MCF 10A (cell line): ENCODE data around the gene TMCO4. TPM values are rescaled to one million over a fixed set of nuclear protein-coding genes. Genes with fewer than 3 reads are reported as not detected.

ENCODE experiments used
- BruUV-seq: library from RNA; stranded (reverse); fragments of 400-500 nt; replicated peaks from 2 replicates; lab custom pipeline; 2021; lab: Mats Ljungman, UMichigan
- CTCF ChIA-PET: fragments of 300-600 bp; sonication (Branson Sonifier 250); formaldehyde crosslinking; extraction: SDS; loops from one replicate; lab custom pipeline; 2021; ENCODE audit warnings: antibody characterized with exemption, inconsistent platforms; lab: Yijun Ruan, JAX
- POLR2A ChIA-PET: fragments of 300-600, 350-650 bp; sonication (Branson Sonifier 250); formaldehyde crosslinking; extraction: SDS; loops from one replicate; lab custom pipeline; 2020; ENCODE audit warnings: antibody characterized with exemption, inconsistent platforms; lab: Yijun Ruan, JAX
- DNase-seq: peaks from one replicate; pipeline ENCODE4 v3.0.0-alpha.2; 2018; ENCODE audit not compliant: unreplicated experiment
- H3K27ac Mint-ChIP-seq: one replicate; pipeline ENCODE4 v1.8.0; 2022; ENCODE audit warnings: mild to moderate bottlenecking, low read depth, mixed read lengths; ENCODE audit not compliant: unreplicated experiment
- H3K27me3 Mint-ChIP-seq: one replicate; pipeline ENCODE4 v1.8.0; 2022; ENCODE audit warnings: mixed read lengths; ENCODE audit not compliant: insufficient read depth, unreplicated experiment
- H3K36me3 Mint-ChIP-seq: one replicate; pipeline ENCODE4 v1.8.0; 2022; ENCODE audit warnings: mild to moderate bottlenecking, moderate library complexity, mixed read lengths; ENCODE audit not compliant: insufficient read depth, unreplicated experiment
- H3K4me1 Mint-ChIP-seq: one replicate; pipeline ENCODE4 v1.8.0; 2022; ENCODE audit warnings: mixed read lengths; ENCODE audit not compliant: insufficient read depth, unreplicated experiment
- H3K4me3 Mint-ChIP-seq: one replicate; pipeline ENCODE4 v1.8.0; 2022; ENCODE audit warnings: mild to moderate bottlenecking, moderate library complexity, mixed read lengths; ENCODE audit not compliant: unreplicated experiment
- H3K9me3 Mint-ChIP-seq: one replicate; pipeline ENCODE4 v1.8.0; 2022; ENCODE audit warnings: mixed read lengths; ENCODE audit not compliant: unreplicated experiment
- intact Hi-C: fragments of 100-400 bp; cut with micrococcal nuclease; formaldehyde crosslinking; loops from 2 replicates; pipeline ENCODE4 v1.14.1; 2022
- total RNA-seq: library from RNA; stranded (reverse); gene quantifications from 2 replicates; pipeline ENCODE4 v1.2.3, GENCODE V29; 2022
- TF ChIP-seq, protein P1 (sequence below): fragments of 200-600 bp; IDR thresholded peaks from one replicate; pipeline ENCODE4 v1.8.0; 2022; ENCODE audit warnings: antibody characterized with exemption, mild to moderate bottlenecking; ENCODE audit not compliant: unreplicated experiment

TMCO4 gene
- total RNA-seq, 1 experiment from 2014 or later = 20.5 TPM

DNA sequence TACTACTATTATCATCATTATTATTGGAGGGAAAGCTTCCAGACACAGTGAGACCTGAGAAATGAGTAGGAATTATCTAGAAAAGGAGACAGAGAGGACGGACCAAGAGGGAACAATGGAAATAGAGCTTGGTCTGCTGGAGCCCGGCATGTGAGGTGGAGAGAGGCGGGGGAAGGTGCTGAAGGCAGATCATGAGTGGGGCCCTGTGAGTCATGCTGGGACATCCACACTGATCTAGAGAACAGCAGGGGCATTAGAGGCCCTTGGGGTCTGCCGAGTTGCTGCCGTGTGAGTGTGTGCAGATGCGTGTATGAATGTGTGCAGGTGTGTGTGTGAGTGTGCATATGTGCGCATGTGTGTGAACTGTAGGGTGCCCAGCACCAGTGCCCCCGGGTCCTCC is 65.7 kb downstream of the TMCO4 start:
- H3K4me1 Mint-ChIP-seq = peaks cover 7% of the 10 kb centered on the region
- H3K4me3 Mint-ChIP-seq = no peak overlapping the region
- BruUV-seq = no TSS peak
- no peaks in the 10 kb centered on the region for H3K27me3 Mint-ChIP-seq
- CTCF ChIA-PET = interaction anchor here (1.0 kb wide), 1 partner anchor 80 kb away, joined by 3 read pairs; no protein-coding TSS in a partner anchor
- DNase-seq = no peak
- TF ChIP-seq, protein P1, sequence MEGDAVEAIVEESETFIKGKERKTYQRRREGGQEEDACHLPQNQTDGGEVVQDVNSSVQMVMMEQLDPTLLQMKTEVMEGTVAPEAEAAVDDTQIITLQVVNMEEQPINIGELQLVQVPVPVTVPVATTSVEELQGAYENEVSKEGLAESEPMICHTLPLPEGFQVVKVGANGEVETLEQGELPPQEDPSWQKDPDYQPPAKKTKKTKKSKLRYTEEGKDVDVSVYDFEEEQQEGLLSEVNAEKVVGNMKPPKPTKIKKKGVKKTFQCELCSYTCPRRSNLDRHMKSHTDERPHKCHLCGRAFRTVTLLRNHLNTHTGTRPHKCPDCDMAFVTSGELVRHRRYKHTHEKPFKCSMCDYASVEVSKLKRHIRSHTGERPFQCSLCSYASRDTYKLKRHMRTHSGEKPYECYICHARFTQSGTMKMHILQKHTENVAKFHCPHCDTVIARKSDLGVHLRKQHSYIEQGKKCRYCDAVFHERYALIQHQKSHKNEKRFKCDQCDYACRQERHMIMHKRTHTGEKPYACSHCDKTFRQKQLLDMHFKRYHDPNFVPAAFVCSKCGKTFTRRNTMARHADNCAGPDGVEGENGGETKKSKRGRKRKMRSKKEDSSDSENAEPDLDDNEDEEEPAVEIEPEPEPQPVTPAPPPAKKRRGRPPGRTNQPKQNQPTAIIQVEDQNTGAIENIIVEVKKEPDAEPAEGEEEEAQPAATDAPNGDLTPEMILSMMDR = no peak
- POLR2A ChIA-PET = no interaction called here
- intact Hi-C loops = no loop called here
- no peak overlapping the region for H3K27ac Mint-ChIP-seq
- no peaks in the 10 kb centered on the region for H3K9me3 Mint-ChIP-seq
- H3K36me3 Mint-ChIP-seq = peaks cover 29% of the 10 kb centered on the region

DNA sequence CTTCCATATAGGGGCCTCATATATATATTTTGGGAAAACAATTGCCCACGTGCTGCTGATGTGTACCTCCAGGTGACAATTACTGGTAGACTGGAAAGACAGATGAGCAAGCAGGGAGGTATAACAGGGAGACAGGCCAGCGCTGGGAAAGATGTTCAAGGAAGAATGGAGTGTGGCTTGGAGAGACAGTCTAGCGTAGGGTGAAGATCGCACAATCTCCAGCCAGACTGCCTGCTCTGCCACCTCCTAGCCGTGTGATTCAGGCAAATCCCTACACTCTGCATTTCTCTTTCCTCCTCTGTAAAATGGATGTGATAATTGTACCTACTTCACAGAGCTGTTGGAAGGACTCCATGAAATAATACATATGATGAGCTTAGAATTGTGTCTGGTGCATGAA is 66.1 kb downstream of the TMCO4 start:
- POLR2A ChIA-PET = no interaction called here
- Mint-ChIP-seq H3K4me3 (no peak overlapping the region), H3K4me1 (peaks cover 7% of the 10 kb centered on the region), H3K9me3 (no peaks in the 10 kb centered on the region), H3K27ac (no peak overlapping the region), H3K27me3 (no peaks in the 10 kb centered on the region), H3K36me3 (peaks cover 29% of the 10 kb centered on the region)
- BruUV-seq = no TSS peak
- TF ChIP-seq, protein P1 = no peak
- intact Hi-C loops = no loop called here
- no peak for DNase-seq
- CTCF ChIA-PET = interaction anchor here (1.0 kb wide), 1 partner anchor 80 kb away, joined by 3 read pairs; no protein-coding TSS in a partner anchor

- TF ChIP-seq, protein P1 = no peak
- POLR2A ChIA-PET = no interaction called here
- Mint-ChIP-seq H3K4me3 (no peak overlapping the region), H3K27ac (no peak overlapping the region), H3K9me3 (no peaks in the 10 kb centered on the region), H3K36me3 (peaks cover 29% of the 10 kb centered on the region), H3K4me1 (peaks cover 7% of the 10 kb centered on the region), H3K27me3 (no peaks in the 10 kb centered on the region)
- intact Hi-C loops = no loop called here
- CTCF ChIA-PET = no interaction called here
- BruUV-seq = no TSS peak
- DNase-seq = no peak
These were observed 68.3 kb downstream of the TMCO4 start for GRCh38 chr1:19731311-19731821.

DNA sequence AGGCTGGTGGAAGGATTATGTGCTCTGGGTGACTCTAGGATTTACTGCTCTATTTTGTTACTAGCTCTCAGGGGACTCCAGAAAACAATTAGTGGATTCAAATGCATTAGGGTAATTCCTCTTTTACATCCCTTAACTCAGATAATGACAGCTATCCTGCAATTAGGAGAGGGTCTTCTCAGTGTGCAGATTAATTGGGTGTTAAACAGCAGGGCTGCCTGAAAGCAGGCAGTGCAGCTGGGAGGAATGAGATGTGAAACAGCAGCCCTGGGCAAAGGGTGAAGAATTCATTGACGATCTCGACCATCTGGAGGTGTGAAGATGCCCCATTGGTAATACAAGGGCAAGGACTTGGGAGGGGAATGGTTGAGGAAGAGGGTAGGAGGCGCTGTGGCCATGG is 68.9 kb downstream of the TMCO4 start:
- H3K27ac Mint-ChIP-seq = no peak overlapping the region
- H3K4me3 Mint-ChIP-seq = no peak overlapping the region
- ChIA-PET CTCF (interaction anchor here (0.7 kb wide), 1 partner anchor 26 kb away, joined by 5 read pairs; no protein-coding TSS in a partner anchor), POLR2A (no interaction called here)
- no peaks in the 10 kb centered on the region for H3K27me3 Mint-ChIP-seq
- intact Hi-C loops = no loop called here
- H3K9me3 Mint-ChIP-seq = no peaks in the 10 kb centered on the region
- BruUV-seq = no TSS peak
- TF ChIP-seq, protein P1 = no peak
- no peak for DNase-seq
- peaks cover 29% of the 10 kb centered on the region for H3K36me3 Mint-ChIP-seq
- peaks cover 4% of the 10 kb centered on the region for H3K4me1 Mint-ChIP-seq
